ENCODE measurements around the gene GNA12.
A peak's percentile ranks its signal among the peaks of the same experiment; 100 is the strongest.

The GNA12 gene

GRCh38 chr7:2838873-2839578 lies 5.1 kb downstream of the GNA12 start:
- no peak for DNase-seq (ENCODE audit: low read depth in 2 of 2)

- DNase-seq (ENCODE audit: low read depth in 2 of 2) = no peak
Observed at GRCh38 chr7:2838451-2838850, 5.7 kb downstream of the GNA12 start.

- DNase-seq (ENCODE audit: low read depth in 2 of 2) = no peak
Observed at GRCh38 chr7:2837496-2837895, 6.6 kb downstream of the GNA12 start.

- DNase-seq (ENCODE audit: low read depth in 2 of 2) = no peak
Observed at GRCh38 chr7:2834748-2835441, 9.2 kb downstream of the GNA12 start.

GRCh38 chr7:2833083-2833910 lies 10.8 kb downstream of the GNA12 start:
- no peak for DNase-seq (ENCODE audit: low read depth in 2 of 2)

- DNase-seq (ENCODE audit: low read depth in 2 of 2) = no peak
Observed at GRCh38 chr7:2832461-2832860, 11.6 kb downstream of the GNA12 start.

GRCh38 chr7:2830609-2831376 lies 13.3 kb downstream of the GNA12 start:
- DNase-seq (ENCODE audit: low read depth in 2 of 2) = no peak

- DNase-seq (ENCODE audit: low read depth in 2 of 2) = no peak
Observed at GRCh38 chr7:2829040-2829439, 15.1 kb downstream of the GNA12 start.

GRCh38 chr7:2826771-2827170 lies 17.3 kb downstream of the GNA12 start:
- no peak for DNase-seq (ENCODE audit: low read depth in 2 of 2)

- no peak for DNase-seq (ENCODE audit: low read depth in 2 of 2)
Observed at GRCh38 chr7:2825559-2826227, 18.4 kb downstream of the GNA12 start.

- DNase-seq (ENCODE audit: low read depth in 2 of 2) = no peak
Observed at GRCh38 chr7:2824678-2825461, 19.2 kb downstream of the GNA12 start.

GRCh38 chr7:2824026-2824677 lies 20.0 kb downstream of the GNA12 start:
- DNase-seq (ENCODE audit: low read depth in 2 of 2) = no peak

- DNase-seq (ENCODE audit: low read depth in 2 of 2) = no peak
Observed at GRCh38 chr7:2823130-2823529, 21.0 kb downstream of the GNA12 start.

GRCh38 chr7:2821842-2822507 lies 22.1 kb downstream of the GNA12 start:
- DNase-seq (ENCODE audit: low read depth in 2 of 2) = peak; percentile 77

- DNase-seq (ENCODE audit: low read depth in 2 of 2) = peak; percentile 69 to 72
Observed at GRCh38 chr7:2821161-2821841, 22.8 kb downstream of the GNA12 start.

GRCh38 chr7:2820508-2820934 lies 23.6 kb downstream of the GNA12 start:
- DNase-seq (ENCODE audit: low read depth in 2 of 2) = peak; percentile 90 to 92

- no peak for DNase-seq (ENCODE audit: low read depth in 2 of 2)
Observed at GRCh38 chr7:2819954-2820397, 24.1 kb downstream of the GNA12 start.

GRCh38 chr7:2819161-2819953 lies 24.8 kb downstream of the GNA12 start:
- DNase-seq (ENCODE audit: low read depth in 2 of 2) = no peak

Data from fibroblast of skin of left quadriceps (primary cell).